HEK293 (cell line): ENCODE results near the gene WFDC1.

Experiments
- CTCF ChIA-PET: fragments of 350-600 bp; formaldehyde crosslinking; extraction: SDS; loops from one replicate; lab custom pipeline; 2021; ENCODE audit warnings: antibody characterized with exemption; lab: Yijun Ruan, JAX
- POLR2A ChIA-PET: fragments of 300-600 bp; formaldehyde crosslinking; extraction: SDS; loops from one replicate; lab custom pipeline; 2020; ENCODE audit warnings: antibody characterized with exemption, inconsistent platforms; lab: Yijun Ruan, JAX
- H3K27ac ChIP-seq: fragments of 200-500 bp; sonication (Bioruptor generic); 2 replicates; pipeline ENCODE4 v1.5.1; 2014; ENCODE audit warnings: low read depth, low read length, control low read depth, inconsistent platforms; ENCODE audit errors: extremely low read depth
- H3K36me3 ChIP-seq, 2 experiments: fragments of 200-500 bp in 1 of 2; sonication (Bioruptor generic) in 1 of 2; 1 replicate in 1 of 2; 2 replicates in 1 of 2; pipeline ENCODE4 v1.5.1; 2014 to 2017; ENCODE audit warnings: inconsistent platforms in 2 of 2, low read length in 2 of 2; ENCODE audit not compliant: control insufficient read depth in 2 of 2, insufficient read depth in 1 of 2
- H3K4me1 ChIP-seq: fragments of 200-500 bp; sonication (Bioruptor generic); 2 replicates; pipeline ENCODE4 v1.5.1; 2014; ENCODE audit warnings: mild to moderate bottlenecking, low read length, inconsistent platforms; ENCODE audit not compliant: control insufficient read depth, insufficient read depth
- H3K4me3 ChIP-seq: 2 replicates; pipeline ENCODE4 v1.5.1; 2011; ENCODE audit warnings: low read depth, mild to moderate bottlenecking, control low read depth, low read length, moderate library complexity
- H3K9me3 ChIP-seq: fragments of 200-500 bp; sonication (Bioruptor generic); 2 replicates; pipeline ENCODE4 v1.5.1; 2014; ENCODE audit warnings: low read depth, low read length, inconsistent platforms; ENCODE audit not compliant: control insufficient read depth, insufficient read depth
- FEZF1 ChIP-seq: fragments of 450-650 bp; formaldehyde crosslinking; IDR thresholded peaks from 2 replicates; pipeline ENCODE4 v1.5.1; 2016; ENCODE audit warnings: missing biosample characterization, missing genetic modification characterization
- MYNN ChIP-seq: fragments of 450-650 bp; formaldehyde crosslinking; IDR thresholded peaks from 2 replicates; pipeline ENCODE4 v1.5.1; 2016; ENCODE audit warnings: missing biosample characterization, missing genetic modification characterization, borderline replicate concordance
- SP2 ChIP-seq: fragments of 450-650 bp; formaldehyde crosslinking; IDR thresholded peaks from 2 replicates; pipeline ENCODE4 v1.5.1; 2016; ENCODE audit warnings: missing biosample characterization, missing genetic modification characterization
- SP3 ChIP-seq: fragments of 450-650 bp; formaldehyde crosslinking; IDR thresholded peaks from 2 replicates; pipeline ENCODE4 v1.5.1; 2016; ENCODE audit warnings: missing biosample characterization, missing genetic modification characterization
- YY1 ChIP-seq: fragments of 450-650 bp; formaldehyde crosslinking; IDR thresholded peaks from 2 replicates; pipeline ENCODE4 v1.5.1; 2018; ENCODE audit warnings: missing biosample characterization, missing genetic modification characterization
- YY2 ChIP-seq: fragments of 450-650 bp; formaldehyde crosslinking; IDR thresholded peaks from 2 replicates; pipeline ENCODE4 v1.5.1; 2016; ENCODE audit warnings: missing biosample characterization, missing genetic modification characterization
- ZNF2 ChIP-seq: fragments of 450-650 bp; formaldehyde crosslinking; IDR thresholded peaks from 2 replicates; pipeline ENCODE4 v1.5.1; 2016; ENCODE audit warnings: missing biosample characterization, missing genetic modification characterization
- ZNF202 ChIP-seq: fragments of 450-650 bp; formaldehyde crosslinking; IDR thresholded peaks from 2 replicates; pipeline ENCODE4 v1.5.1; 2016; ENCODE audit warnings: missing biosample characterization, missing genetic modification characterization, borderline replicate concordance
- ZNF214 ChIP-seq: fragments of 450-650 bp; formaldehyde crosslinking; IDR thresholded peaks from 2 replicates; pipeline ENCODE4 v1.5.1; 2017; ENCODE audit warnings: missing biosample characterization, mild to moderate bottlenecking, missing genetic modification characterization, borderline replicate concordance
- ZNF23 ChIP-seq: fragments of 450-650 bp; formaldehyde crosslinking; IDR thresholded peaks from 2 replicates; pipeline ENCODE4 v1.5.1; 2016; ENCODE audit warnings: missing biosample characterization, missing genetic modification characterization, borderline replicate concordance
- ZNF37A ChIP-seq: fragments of 450-650 bp; IDR thresholded peaks from 2 replicates; pipeline ENCODE4 v1.5.1; 2018; ENCODE audit warnings: missing biosample characterization, missing genetic modification characterization
- ZNF426 ChIP-seq: fragments of 450-650 bp; formaldehyde crosslinking; IDR thresholded peaks from 2 replicates; pipeline ENCODE4 v1.5.1; 2017; ENCODE audit warnings: missing biosample characterization, missing genetic modification characterization, mild to moderate bottlenecking, inconsistent platforms, moderate library complexity
- ZNF514 ChIP-seq: fragments of 450-650 bp; formaldehyde crosslinking; IDR thresholded peaks from 2 replicates; pipeline ENCODE4 v1.5.1; 2016; ENCODE audit warnings: missing biosample characterization, missing genetic modification characterization
- ZNF521 ChIP-seq: fragments of 450-650 bp; formaldehyde crosslinking; IDR thresholded peaks from 2 replicates; pipeline ENCODE4 v1.5.1; 2017; ENCODE audit warnings: missing biosample characterization, mild to moderate bottlenecking, missing genetic modification characterization
- ZNF530 ChIP-seq: fragments of 450-650 bp; formaldehyde crosslinking; IDR thresholded peaks from 2 replicates; pipeline ENCODE4 v1.5.1; 2016; ENCODE audit warnings: low read depth, missing biosample characterization, missing genetic modification characterization
- ZNF791 ChIP-seq: fragments of 450-650 bp; formaldehyde crosslinking; IDR thresholded peaks from 2 replicates; pipeline ENCODE4 v1.5.1; 2016; ENCODE audit warnings: missing biosample characterization, missing genetic modification characterization
- ZNF837 ChIP-seq: fragments of 450-650 bp; formaldehyde crosslinking; IDR thresholded peaks from 2 replicates; pipeline ENCODE4 v1.5.1; 2016; ENCODE audit warnings: missing biosample characterization, missing genetic modification characterization
- TF ChIP-seq, protein P1 (sequence below): IDR thresholded peaks from 2 replicates; pipeline ENCODE4 v1.6.1; 2011; ENCODE audit warnings: mild to moderate bottlenecking, low read depth, low read length, borderline replicate concordance
- TF ChIP-seq, protein P2 (sequence below): fragments of 450-650 bp; formaldehyde crosslinking; optimal IDR thresholded peaks from 2 replicates; pipeline ENCODE3; 2016; ENCODE audit warnings: missing biosample characterization, mild to moderate bottlenecking, missing genetic modification characterization
- TF ChIP-seq, protein P3 (sequence below): fragments of 450-650 bp; formaldehyde crosslinking; IDR thresholded peaks from 2 replicates; pipeline ENCODE4 v1.5.1; 2016; ENCODE audit warnings: missing biosample characterization, missing genetic modification characterization, low read depth
- TF ChIP-seq, protein P4 (sequence below): fragments of 450-650 bp; formaldehyde crosslinking; IDR thresholded peaks from 2 replicates; pipeline ENCODE4 v1.5.1; 2016; ENCODE audit warnings: missing biosample characterization, missing genetic modification characterization
- TF ChIP-seq, protein P5 (sequence below): fragments of 450-650 bp; formaldehyde crosslinking; IDR thresholded peaks from 2 replicates; pipeline ENCODE4 v1.5.1; 2016; ENCODE audit warnings: missing biosample characterization, missing genetic modification characterization

Gene WFDC1

DNA sequence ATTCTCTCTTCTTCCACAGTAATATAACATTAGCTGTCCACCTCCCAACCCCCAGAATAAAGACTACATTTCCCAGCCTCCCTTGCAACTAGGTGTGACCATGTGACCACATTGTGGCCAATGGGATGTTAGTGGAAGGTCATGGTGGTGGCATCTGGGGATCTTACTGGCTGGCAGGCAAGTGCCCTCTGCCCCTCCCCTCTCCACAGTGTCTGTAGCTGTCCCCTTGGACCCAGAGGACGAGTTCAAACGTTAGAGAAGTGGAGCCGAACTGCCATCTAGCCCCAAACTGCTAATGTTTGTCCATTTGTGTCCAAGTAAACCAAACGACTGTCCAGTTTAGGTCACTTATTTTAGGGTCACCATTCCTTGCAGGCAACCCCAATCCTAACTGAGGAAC, 28.2 kb upstream of the WFDC1 start (continued):
- TF ChIP-seq, protein P1, sequence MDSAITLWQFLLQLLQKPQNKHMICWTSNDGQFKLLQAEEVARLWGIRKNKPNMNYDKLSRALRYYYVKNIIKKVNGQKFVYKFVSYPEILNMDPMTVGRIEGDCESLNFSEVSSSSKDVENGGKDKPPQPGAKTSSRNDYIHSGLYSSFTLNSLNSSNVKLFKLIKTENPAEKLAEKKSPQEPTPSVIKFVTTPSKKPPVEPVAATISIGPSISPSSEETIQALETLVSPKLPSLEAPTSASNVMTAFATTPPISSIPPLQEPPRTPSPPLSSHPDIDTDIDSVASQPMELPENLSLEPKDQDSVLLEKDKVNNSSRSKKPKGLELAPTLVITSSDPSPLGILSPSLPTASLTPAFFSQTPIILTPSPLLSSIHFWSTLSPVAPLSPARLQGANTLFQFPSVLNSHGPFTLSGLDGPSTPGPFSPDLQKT = no peak
- TF ChIP-seq ZNF837 (tag by site-specific recombination) (no peak), YY2 (tag by site-specific recombination) (no peak), ZNF2 (no peak), ZNF214 (no peak), ZNF202 (tag by site-specific recombination) (no peak), MYNN (no peak), SP2 (tag by site-specific recombination) (peak; percentile 62), SP3 (0 out of 2 replicates have a peak, but pooled peaks have one; percentile 52), ZNF426 (tag by site-specific recombination) (no peak), ZNF521 (no peak), FEZF1 (peak; percentile 45; the same call in 1 of the 2 replicates), ZNF514 (tag by site-specific recombination) (no peak)
- TF ChIP-seq, protein P2, sequence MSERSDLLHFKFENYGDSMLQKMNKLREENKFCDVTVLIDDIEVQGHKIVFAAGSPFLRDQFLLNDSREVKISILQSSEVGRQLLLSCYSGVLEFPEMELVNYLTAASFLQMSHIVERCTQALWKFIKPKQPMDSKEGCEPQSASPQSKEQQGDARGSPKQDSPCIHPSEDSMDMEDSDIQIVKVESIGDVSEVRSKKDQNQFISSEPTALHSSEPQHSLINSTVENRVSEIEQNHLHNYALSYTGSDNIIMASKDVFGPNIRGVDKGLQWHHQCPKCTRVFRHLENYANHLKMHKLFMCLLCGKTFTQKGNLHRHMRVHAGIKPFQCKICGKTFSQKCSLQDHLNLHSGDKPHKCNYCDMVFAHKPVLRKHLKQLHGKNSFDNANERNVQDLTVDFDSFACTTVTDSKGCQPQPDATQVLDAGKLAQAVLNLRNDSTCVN (tag by site-specific recombination) = no peak
- TF ChIP-seq, protein P3, sequence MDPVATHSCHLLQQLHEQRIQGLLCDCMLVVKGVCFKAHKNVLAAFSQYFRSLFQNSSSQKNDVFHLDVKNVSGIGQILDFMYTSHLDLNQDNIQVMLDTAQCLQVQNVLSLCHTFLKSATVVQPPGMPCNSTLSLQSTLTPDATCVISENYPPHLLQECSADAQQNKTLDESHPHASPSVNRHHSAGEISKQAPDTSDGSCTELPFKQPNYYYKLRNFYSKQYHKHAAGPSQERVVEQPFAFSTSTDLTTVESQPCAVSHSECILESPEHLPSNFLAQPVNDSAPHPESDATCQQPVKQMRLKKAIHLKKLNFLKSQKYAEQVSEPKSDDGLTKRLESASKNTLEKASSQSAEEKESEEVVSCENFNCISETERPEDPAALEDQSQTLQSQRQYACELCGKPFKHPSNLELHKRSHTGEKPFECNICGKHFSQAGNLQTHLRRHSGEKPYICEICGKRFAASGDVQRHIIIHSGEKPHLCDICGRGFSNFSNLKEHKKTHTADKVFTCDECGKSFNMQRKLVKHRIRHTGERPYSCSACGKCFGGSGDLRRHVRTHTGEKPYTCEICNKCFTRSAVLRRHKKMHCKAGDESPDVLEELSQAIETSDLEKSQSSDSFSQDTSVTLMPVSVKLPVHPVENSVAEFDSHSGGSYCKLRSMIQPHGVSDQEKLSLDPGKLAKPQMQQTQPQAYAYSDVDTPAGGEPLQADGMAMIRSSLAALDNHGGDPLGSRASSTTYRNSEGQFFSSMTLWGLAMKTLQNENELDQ (tag by site-specific recombination) = no peak
- TF ChIP-seq, protein P4, sequence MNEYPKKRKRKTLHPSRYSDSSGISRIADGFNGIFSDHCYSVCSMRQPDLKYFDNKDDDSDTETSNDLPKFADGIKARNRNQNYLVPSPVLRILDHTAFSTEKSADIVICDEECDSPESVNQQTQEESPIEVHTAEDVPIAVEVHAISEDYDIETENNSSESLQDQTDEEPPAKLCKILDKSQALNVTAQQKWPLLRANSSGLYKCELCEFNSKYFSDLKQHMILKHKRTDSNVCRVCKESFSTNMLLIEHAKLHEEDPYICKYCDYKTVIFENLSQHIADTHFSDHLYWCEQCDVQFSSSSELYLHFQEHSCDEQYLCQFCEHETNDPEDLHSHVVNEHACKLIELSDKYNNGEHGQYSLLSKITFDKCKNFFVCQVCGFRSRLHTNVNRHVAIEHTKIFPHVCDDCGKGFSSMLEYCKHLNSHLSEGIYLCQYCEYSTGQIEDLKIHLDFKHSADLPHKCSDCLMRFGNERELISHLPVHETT (tag by site-specific recombination) = no peak
- TF ChIP-seq, protein P5, sequence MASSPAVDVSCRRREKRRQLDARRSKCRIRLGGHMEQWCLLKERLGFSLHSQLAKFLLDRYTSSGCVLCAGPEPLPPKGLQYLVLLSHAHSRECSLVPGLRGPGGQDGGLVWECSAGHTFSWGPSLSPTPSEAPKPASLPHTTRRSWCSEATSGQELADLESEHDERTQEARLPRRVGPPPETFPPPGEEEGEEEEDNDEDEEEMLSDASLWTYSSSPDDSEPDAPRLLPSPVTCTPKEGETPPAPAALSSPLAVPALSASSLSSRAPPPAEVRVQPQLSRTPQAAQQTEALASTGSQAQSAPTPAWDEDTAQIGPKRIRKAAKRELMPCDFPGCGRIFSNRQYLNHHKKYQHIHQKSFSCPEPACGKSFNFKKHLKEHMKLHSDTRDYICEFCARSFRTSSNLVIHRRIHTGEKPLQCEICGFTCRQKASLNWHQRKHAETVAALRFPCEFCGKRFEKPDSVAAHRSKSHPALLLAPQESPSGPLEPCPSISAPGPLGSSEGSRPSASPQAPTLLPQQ (tag by site-specific recombination) = no peak

DNA sequence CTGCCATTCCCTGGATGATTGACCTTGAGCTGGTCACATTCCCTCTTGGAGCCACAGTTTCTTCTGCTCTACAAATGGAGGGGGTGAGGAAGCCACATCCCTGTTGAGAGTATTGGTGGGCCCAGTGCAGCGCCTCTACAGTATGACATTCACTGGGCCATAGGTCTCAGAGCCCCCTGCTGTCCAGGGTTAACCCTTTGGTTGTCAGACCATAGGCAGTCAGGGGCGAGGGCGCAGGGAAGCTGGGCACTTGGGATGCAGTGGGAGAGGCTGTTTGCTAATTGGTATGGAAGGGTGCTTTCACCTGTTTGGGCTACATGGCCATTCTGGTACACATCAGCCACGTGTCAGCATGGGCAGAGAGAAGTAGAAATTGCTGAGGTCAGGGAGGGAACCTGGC, 27.3 kb upstream of the WFDC1 start:
- TF ChIP-seq ZNF23 (tag by site-specific recombination) = no peak
- no peak for TF ChIP-seq ZNF791
- TF ChIP-seq ZNF530 (tag by site-specific recombination) = no peak
- TF ChIP-seq ZNF37A (tag by site-specific recombination) = no peak
- TF ChIP-seq YY1 (tag by site-specific recombination) = no peak
- Histone ChIP-seq H3K9me3 (no peaks in the 10 kb centered on the region), H3K27ac (no peak overlapping the region), H3K4me3 (no peak overlapping the region), H3K4me1 (no peaks in the 10 kb centered on the region), H3K36me3 (no peaks in the 10 kb centered on the region)
- POLR2A ChIA-PET = no interaction called here
- CTCF ChIA-PET = interaction anchor here (3.4 kb wide), 1 partner anchor 9 kb away, joined by 29 read pairs; no protein-coding TSS in a partner anchor
